ENCODE measurements around the gene RPL37A. TPM values are rescaled to one million over a fixed set of nuclear protein-coding genes. Genes with fewer than 3 reads are reported as not detected.

The RPL37A gene
- total RNA-seq, 2 experiments from 2014 or later: 2,149 to 2,170 TPM

- POLR2A ChIA-PET: interaction anchor here (1.2 kb wide), 1 partner anchor 10 kb away, joined by 4 read pairs; no protein-coding TSS in a partner anchor
- H3K4me3 Mint-ChIP-seq: no peak overlapping the region
- DNase-seq: no peak
- peaks cover 31% of the 10 kb centered on the region for H3K36me3 Mint-ChIP-seq (ENCODE audit: low read depth)
- no peak overlapping the region for H3K27ac Mint-ChIP-seq
- CTCF ChIA-PET: no interaction called here
- no peaks in the 10 kb centered on the region for H3K27me3 Mint-ChIP-seq
- H3K9me3 Mint-ChIP-seq: no peaks in the 10 kb centered on the region
- H3K4me1 Mint-ChIP-seq: peaks cover 14% of the 10 kb centered on the region
Observed at GRCh38 chr2:216477283-216478035, 21.2 kb upstream of the RPL37A start.

- CTCF ChIA-PET: interaction anchor here (0.6 kb wide), 1 partner anchor 205 kb away, joined by 3 read pairs; no protein-coding TSS in a partner anchor
- H3K27ac Mint-ChIP-seq: no peak overlapping the region
Observed at GRCh38 chr2:216478151-216478550, 20.5 kb upstream of the RPL37A start.

GRCh38 chr2:216478791-216479190 is 19.9 kb upstream of the RPL37A start:
- DNase-seq: no peak
- Mint-ChIP-seq H3K4me3 (no peak overlapping the region), H3K36me3 (ENCODE audit: low read depth) (peaks cover 35% of the 10 kb centered on the region), H3K9me3 (no peaks in the 10 kb centered on the region), H3K4me1 (peaks cover 14% of the 10 kb centered on the region), H3K27ac (no peak overlapping the region), H3K27me3 (no peaks in the 10 kb centered on the region)
- ChIA-PET POLR2A (no interaction called here), CTCF (interaction anchor here (0.6 kb wide), 1 partner anchor 204 kb away, joined by 3 read pairs; no protein-coding TSS in a partner anchor)

More at GRCh38 chr2:216478151-216478550, 20.5 kb upstream of the RPL37A start:
- POLR2A ChIA-PET: no interaction called here
- Mint-ChIP-seq H3K27me3 (no peaks in the 10 kb centered on the region), H3K4me1 (peaks cover 14% of the 10 kb centered on the region), H3K4me3 (no peak overlapping the region), H3K36me3 (ENCODE audit: low read depth) (peaks cover 35% of the 10 kb centered on the region), H3K9me3 (no peaks in the 10 kb centered on the region)
- no peak for DNase-seq

GRCh38 chr2:216480221-216480620 is 18.4 kb upstream of the RPL37A start:
- H3K4me3 Mint-ChIP-seq: no peak overlapping the region
- no peak for DNase-seq
- H3K4me1 Mint-ChIP-seq: peaks cover 8% of the 10 kb centered on the region
- POLR2A ChIA-PET: no interaction called here
- no peaks in the 10 kb centered on the region for H3K9me3 Mint-ChIP-seq
- no peak overlapping the region for H3K27ac Mint-ChIP-seq
- H3K27me3 Mint-ChIP-seq: no peaks in the 10 kb centered on the region
- CTCF ChIA-PET: no interaction called here
- H3K36me3 Mint-ChIP-seq (ENCODE audit: low read depth): peaks cover 35% of the 10 kb centered on the region

GRCh38 chr2:216482640-216483039 is 16.0 kb upstream of the RPL37A start:
- peaks cover 21% of the 10 kb centered on the region for H3K36me3 Mint-ChIP-seq (ENCODE audit: low read depth)
- H3K27ac Mint-ChIP-seq: no peak overlapping the region
- H3K27me3 Mint-ChIP-seq: no peaks in the 10 kb centered on the region
- POLR2A ChIA-PET: no interaction called here
- CTCF ChIA-PET: no interaction called here
- no peaks in the 10 kb centered on the region for H3K9me3 Mint-ChIP-seq
- no peak overlapping the region for H3K4me3 Mint-ChIP-seq
- DNase-seq: no peak
- peaks cover 1% of the 10 kb centered on the region for H3K4me1 Mint-ChIP-seq

GRCh38 chr2:216485237-216485636 is 13.4 kb upstream of the RPL37A start:
- H3K36me3 Mint-ChIP-seq (ENCODE audit: low read depth): peaks cover 14% of the 10 kb centered on the region
- no peaks in the 10 kb centered on the region for H3K27me3 Mint-ChIP-seq
- POLR2A ChIA-PET: interaction anchor here (1.2 kb wide), 1 partner anchor 11 kb away, joined by 3 read pairs; no protein-coding TSS in a partner anchor
- H3K27ac Mint-ChIP-seq: no peak overlapping the region
- H3K4me1 Mint-ChIP-seq: peaks cover 5% of the 10 kb centered on the region
- H3K9me3 Mint-ChIP-seq: no peaks in the 10 kb centered on the region
- H3K4me3 Mint-ChIP-seq: no peak overlapping the region
- DNase-seq: no peak
- CTCF ChIA-PET: no interaction called here

- POLR2A ChIA-PET: interaction anchor here (1.2 kb wide), 1 partner anchor 11 kb away, joined by 3 read pairs; no protein-coding TSS in a partner anchor
- no peak for DNase-seq
- Mint-ChIP-seq H3K4me3 (no peak overlapping the region), H3K9me3 (no peaks in the 10 kb centered on the region), H3K36me3 (ENCODE audit: low read depth) (peaks cover 9% of the 10 kb centered on the region), H3K4me1 (peaks cover 5% of the 10 kb centered on the region), H3K27me3 (no peaks in the 10 kb centered on the region), H3K27ac (no peak overlapping the region)
- CTCF ChIA-PET: no interaction called here
Observed at GRCh38 chr2:216485745-216486144, 12.9 kb upstream of the RPL37A start.

- Mint-ChIP-seq H3K36me3 (ENCODE audit: low read depth) (peaks cover 7% of the 10 kb centered on the region), H3K27ac (no peak overlapping the region), H3K27me3 (no peaks in the 10 kb centered on the region), H3K9me3 (no peaks in the 10 kb centered on the region), H3K4me3 (no peak overlapping the region), H3K4me1 (peaks cover 5% of the 10 kb centered on the region)
- ChIA-PET CTCF (no interaction called here), POLR2A (interaction anchor here (1.9 kb wide), 1 partner anchor 12 kb away, joined by 4 read pairs; the partner anchor contains the start of gene RPL37A)
- DNase-seq: no peak
Observed at GRCh38 chr2:216486271-216486670, 12.4 kb upstream of the RPL37A start.

- H3K4me3 Mint-ChIP-seq: no peak overlapping the region
- no peak for DNase-seq
- H3K27me3 Mint-ChIP-seq: no peaks in the 10 kb centered on the region
- CTCF ChIA-PET: no interaction called here
- H3K27ac Mint-ChIP-seq: no peak overlapping the region
- peaks cover 5% of the 10 kb centered on the region for H3K4me1 Mint-ChIP-seq
- peaks cover 7% of the 10 kb centered on the region for H3K36me3 Mint-ChIP-seq (ENCODE audit: low read depth)
- H3K9me3 Mint-ChIP-seq: no peaks in the 10 kb centered on the region
- POLR2A ChIA-PET: interaction anchor here (1.9 kb wide), 1 partner anchor 12 kb away, joined by 4 read pairs; the partner anchor contains the start of gene RPL37A
Observed at GRCh38 chr2:216486708-216487107, 11.9 kb upstream of the RPL37A start.

GRCh38 chr2:216490061-216490460 is 8.6 kb upstream of the RPL37A start:
- no peaks in the 10 kb centered on the region for H3K27me3 Mint-ChIP-seq
- ChIA-PET POLR2A (no interaction called here), CTCF (no interaction called here)
- peaks cover 7% of the 10 kb centered on the region for H3K4me1 Mint-ChIP-seq
- no peaks in the 10 kb centered on the region for H3K9me3 Mint-ChIP-seq
- no peak overlapping the region for H3K4me3 Mint-ChIP-seq
- no peak for DNase-seq
- no peaks in the 10 kb centered on the region for H3K36me3 Mint-ChIP-seq (ENCODE audit: low read depth)
- H3K27ac Mint-ChIP-seq: no peak overlapping the region

GRCh38 chr2:216491793-216492596 is 6.6 kb upstream of the RPL37A start:
- Mint-ChIP-seq H3K4me1 (peaks cover 21% of the 10 kb centered on the region), H3K9me3 (no peaks in the 10 kb centered on the region), H3K27me3 (no peaks in the 10 kb centered on the region), H3K4me3 (no peak overlapping the region), H3K27ac (no peak overlapping the region), H3K36me3 (ENCODE audit: low read depth) (no peaks in the 10 kb centered on the region)
- CTCF ChIA-PET: no interaction called here
- POLR2A ChIA-PET: no interaction called here
- no peak for DNase-seq

- ChIA-PET CTCF (no interaction called here), POLR2A (no interaction called here)
- Mint-ChIP-seq H3K36me3 (ENCODE audit: low read depth) (peaks cover 3% of the 10 kb centered on the region), H3K4me1 (peaks cover 28% of the 10 kb centered on the region), H3K27ac (no peak overlapping the region), H3K9me3 (no peaks in the 10 kb centered on the region), H3K27me3 (no peaks in the 10 kb centered on the region), H3K4me3 (no peak overlapping the region)
- no peak for DNase-seq
Observed at GRCh38 chr2:216492597-216493333, 5.9 kb upstream of the RPL37A start.

- no peak for DNase-seq
- Mint-ChIP-seq H3K9me3 (no peaks in the 10 kb centered on the region), H3K27ac (no peak overlapping the region), H3K4me3 (no peak overlapping the region), H3K27me3 (no peaks in the 10 kb centered on the region), H3K36me3 (ENCODE audit: low read depth) (peaks cover 3% of the 10 kb centered on the region), H3K4me1 (peaks cover 33% of the 10 kb centered on the region)
- POLR2A ChIA-PET: no interaction called here
- CTCF ChIA-PET: no interaction called here
Observed at GRCh38 chr2:216493334-216493685, 5.3 kb upstream of the RPL37A start.

All from activated CD4-positive, alpha-beta memory T cell treated with anti-CD3 and anti-CD28 coated beads, Interleukin-2, amount 10 ng/mL, durations not matched to agents 7 days and 5 days (primary cell).